Measurements from ENCODE around the gene DNAH3. TPM values are rescaled to one million over a fixed set of nuclear protein-coding genes. Genes with fewer than 3 reads are reported as not detected.

DNAH3 gene
- total RNA-seq, 1 experiment from 2014 or later, result 0.70 TPM

DNA sequence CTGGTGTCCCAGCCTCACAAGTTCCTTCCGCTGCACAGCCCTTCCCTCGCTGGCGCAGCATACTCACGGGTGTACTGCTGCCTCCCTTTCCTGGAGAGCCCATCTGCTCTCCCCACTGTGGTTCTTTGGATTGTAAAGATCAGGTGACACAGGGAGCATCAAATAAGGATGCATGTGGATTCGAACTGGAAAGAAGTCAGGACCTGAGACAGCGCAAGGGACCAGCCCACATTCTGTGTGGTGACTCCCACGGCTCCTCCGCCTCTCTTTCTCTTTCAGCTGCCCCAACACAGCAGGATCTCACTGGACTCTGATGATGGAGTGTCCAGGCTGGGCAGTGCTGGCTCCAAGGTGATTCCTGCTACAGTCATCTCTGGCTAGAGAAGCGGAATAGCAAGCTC, 15.9 kb upstream of the DNAH3 start:
- no peaks in the 10 kb centered on the region; the same call in 1 of the 2 replicates for H3F3A ChIP-seq (ENCODE audit: insufficient read depth, low read depth)
- ChIA-PET CTCF (interaction anchor here (1.0 kb wide), 1 partner anchor 7 kb away, joined by 4 read pairs; no protein-coding TSS in a partner anchor), POLR2A (ENCODE audit: unreplicated experiment) (interaction anchor here (1.1 kb wide), 1 partner anchor 316 kb away, joined by 3 read pairs; no protein-coding TSS in a partner anchor)
- 0 out of 2 replicates have a peak, but pooled peaks cover 4% of the 10 kb centered on the region for H3K79me2 ChIP-seq (ENCODE audit: low read depth)
- TF ChIP-seq EZH2 (IDR thresholded peaks at IDR 0.05; ENCODE audit: low read depth), result no peak
- TF ChIP-seq, protein P1, sequence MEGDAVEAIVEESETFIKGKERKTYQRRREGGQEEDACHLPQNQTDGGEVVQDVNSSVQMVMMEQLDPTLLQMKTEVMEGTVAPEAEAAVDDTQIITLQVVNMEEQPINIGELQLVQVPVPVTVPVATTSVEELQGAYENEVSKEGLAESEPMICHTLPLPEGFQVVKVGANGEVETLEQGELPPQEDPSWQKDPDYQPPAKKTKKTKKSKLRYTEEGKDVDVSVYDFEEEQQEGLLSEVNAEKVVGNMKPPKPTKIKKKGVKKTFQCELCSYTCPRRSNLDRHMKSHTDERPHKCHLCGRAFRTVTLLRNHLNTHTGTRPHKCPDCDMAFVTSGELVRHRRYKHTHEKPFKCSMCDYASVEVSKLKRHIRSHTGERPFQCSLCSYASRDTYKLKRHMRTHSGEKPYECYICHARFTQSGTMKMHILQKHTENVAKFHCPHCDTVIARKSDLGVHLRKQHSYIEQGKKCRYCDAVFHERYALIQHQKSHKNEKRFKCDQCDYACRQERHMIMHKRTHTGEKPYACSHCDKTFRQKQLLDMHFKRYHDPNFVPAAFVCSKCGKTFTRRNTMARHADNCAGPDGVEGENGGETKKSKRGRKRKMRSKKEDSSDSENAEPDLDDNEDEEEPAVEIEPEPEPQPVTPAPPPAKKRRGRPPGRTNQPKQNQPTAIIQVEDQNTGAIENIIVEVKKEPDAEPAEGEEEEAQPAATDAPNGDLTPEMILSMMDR (conservative IDR thresholded peaks at IDR 0.05), result no peak
- H3K4me2 ChIP-seq, result no peak overlapping the region
- no peak for DNase-seq
- no TSS peak for BruUV-seq (replicated peaks)
- H3K9me2 ChIP-seq (ENCODE audit: insufficient read depth), result no peaks in the 10 kb centered on the region
- H3K9me3 ChIP-seq (ENCODE audit: insufficient read depth, low read depth), result no peaks in the 10 kb centered on the region
- peaks cover 31% of the 10 kb centered on the region for H3K36me3 ChIP-seq (ENCODE audit: low read depth)
- intact Hi-C loops (cut with micrococcal nuclease; ENCODE audit: unreplicated experiment), result no loop called here
- H4K20me1 ChIP-seq (ENCODE audit: insufficient read depth), result no peaks in the 10 kb centered on the region
- H3K4me3 ChIP-seq, result no peak overlapping the region
- no peaks in the 10 kb centered on the region for H3K27me3 ChIP-seq (ENCODE audit: insufficient read depth, low read depth)
- H2AFZ ChIP-seq, result no peak overlapping the region
- 0 out of 2 replicates have a peak overlapping the region, but pooled peaks have one; percentile 18 for H3K27ac ChIP-seq
- no peaks in the 10 kb centered on the region for H3K4me1 ChIP-seq (replicated peaks; ENCODE audit: insufficient read depth)

DNA sequence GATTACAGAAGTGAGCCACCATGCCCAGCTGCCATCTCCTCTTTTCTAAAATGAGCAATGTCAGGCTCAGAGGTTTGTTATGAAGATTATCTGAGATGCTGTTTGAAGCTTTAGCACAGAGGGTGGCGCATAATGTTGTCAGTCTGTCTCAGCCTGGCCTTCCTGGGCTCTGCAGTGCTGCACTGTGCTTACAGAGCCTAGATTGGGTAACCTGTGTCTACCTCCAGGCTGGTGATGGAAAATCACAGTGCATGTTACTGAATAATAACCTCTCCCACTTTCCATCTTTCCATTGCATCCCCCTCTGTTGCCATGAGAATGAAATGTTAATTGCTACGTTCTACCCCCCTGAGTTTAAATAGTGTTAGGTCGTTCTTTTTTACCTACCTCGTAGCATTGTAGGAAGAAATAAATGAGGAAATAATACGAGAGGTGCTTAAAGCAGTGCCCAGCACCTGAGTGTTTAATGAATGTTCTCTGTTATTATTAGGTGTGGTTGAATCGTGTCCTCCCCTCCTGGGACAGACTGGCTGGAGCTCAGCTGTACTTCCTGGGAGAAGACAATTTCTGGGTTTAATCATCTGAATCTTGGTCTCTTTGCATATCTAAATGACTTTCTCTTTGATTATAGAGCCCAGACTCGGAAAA, 14.0 kb upstream of the DNAH3 start:
- POLR2A ChIA-PET (ENCODE audit: unreplicated experiment), result no interaction called here
- H3F3A ChIP-seq (ENCODE audit: insufficient read depth, low read depth), result peaks cover 4% of the 10 kb centered on the region; the same call in 1 of the 2 replicates
- H4K20me1 ChIP-seq (ENCODE audit: insufficient read depth), result peaks cover 3% of the 10 kb centered on the region
- H3K27me3 ChIP-seq (ENCODE audit: insufficient read depth, low read depth), result no peaks in the 10 kb centered on the region
- peaks cover 11% of the 10 kb centered on the region for H3K4me1 ChIP-seq (replicated peaks; ENCODE audit: insufficient read depth)
- no peak overlapping the region for H3K4me2 ChIP-seq
- no peak overlapping the region for H3K4me3 ChIP-seq
- no peaks in the 10 kb centered on the region for H3K9me2 ChIP-seq (ENCODE audit: insufficient read depth)
- TF ChIP-seq, protein P1 (conservative IDR thresholded peaks at IDR 0.05), result no peak
- no peak for TF ChIP-seq EZH2 (IDR thresholded peaks at IDR 0.05; ENCODE audit: low read depth)
- no peak overlapping the region for H3K27ac ChIP-seq
- H3K79me2 ChIP-seq (ENCODE audit: low read depth), result peaks cover 23% of the 10 kb centered on the region
- H3K36me3 ChIP-seq (ENCODE audit: low read depth), result peaks cover 33% of the 10 kb centered on the region
- H2AFZ ChIP-seq, result no peak overlapping the region
- CTCF ChIA-PET, result no interaction called here
- BruUV-seq (replicated peaks), result no TSS peak
- no peak for DNase-seq
- intact Hi-C loops (cut with micrococcal nuclease; ENCODE audit: unreplicated experiment), result no loop called here
- H3K9me3 ChIP-seq (ENCODE audit: insufficient read depth, low read depth), result no peaks in the 10 kb centered on the region

DNA sequence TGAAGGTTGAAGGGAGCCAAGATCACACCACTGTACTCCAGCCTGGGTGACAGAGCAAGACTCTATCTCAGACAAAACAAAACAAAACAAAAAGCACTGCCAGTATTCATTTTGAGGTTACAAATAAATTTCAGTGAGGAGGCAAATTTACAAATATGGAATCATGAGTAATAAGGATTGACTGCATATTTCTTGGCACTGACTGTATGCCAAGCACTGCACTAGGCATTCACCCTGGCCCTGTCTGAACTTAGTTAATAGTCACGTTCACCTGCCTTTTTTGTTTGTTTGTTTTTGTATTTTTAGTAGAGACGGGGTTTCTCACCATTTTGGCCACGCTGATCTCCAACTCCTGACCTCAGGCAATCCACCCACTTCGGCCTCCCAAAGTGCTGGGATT, 12.9 kb upstream of the DNAH3 start:
- no TSS peak for BruUV-seq (replicated peaks)
- Histone ChIP-seq H4K20me1 (ENCODE audit: insufficient read depth) (peaks cover 3% of the 10 kb centered on the region), H3K4me2 (no peak overlapping the region), H3K4me1 (replicated peaks; ENCODE audit: insufficient read depth) (peaks cover 11% of the 10 kb centered on the region), H3K36me3 (ENCODE audit: low read depth) (peaks cover 26% of the 10 kb centered on the region), H2AFZ (no peak overlapping the region), H3K79me2 (ENCODE audit: low read depth) (peaks cover 23% of the 10 kb centered on the region), H3F3A (ENCODE audit: insufficient read depth, low read depth) (peaks cover 5% of the 10 kb centered on the region; the same call in 1 of the 2 replicates), H3K27ac (no peak overlapping the region), H3K9me3 (ENCODE audit: insufficient read depth, low read depth) (no peaks in the 10 kb centered on the region), H3K9me2 (ENCODE audit: insufficient read depth) (no peaks in the 10 kb centered on the region), H3K27me3 (ENCODE audit: insufficient read depth, low read depth) (no peaks in the 10 kb centered on the region), H3K4me3 (no peak overlapping the region)
- DNase-seq, result no peak
- intact Hi-C loops (cut with micrococcal nuclease; ENCODE audit: unreplicated experiment), result no loop called here
- ChIA-PET POLR2A (ENCODE audit: unreplicated experiment) (no interaction called here), CTCF (no interaction called here)
- no peak for TF ChIP-seq EZH2 (IDR thresholded peaks at IDR 0.05; ENCODE audit: low read depth)
- TF ChIP-seq, protein P1 (conservative IDR thresholded peaks at IDR 0.05), result no peak

Measured in PC-9 (cell line).